ENCODE results near the gene THADA.

- TF ChIP-seq EP300 (IDR thresholded peaks at IDR 0.05): no peak
- TF ChIP-seq CTCF (IDR thresholded peaks at IDR 0.05): no peak
- TF ChIP-seq POLR2A (IDR thresholded peaks at IDR 0.05): no peak
- TF ChIP-seq POLR2AphosphoS5 (IDR thresholded peaks at IDR 0.05): no peak
Observed at GRCh38 chr2:43383533-43383932, 212.3 kb downstream of the THADA start.

Measured in upper lobe of left lung (tissue), 4 donors.